Epithelial cell of alveolus of lung (primary cell): ENCODE measurements around the gene SUMF2. TPM values are rescaled to one million over a fixed set of nuclear protein-coding genes. Genes with fewer than 3 reads are reported as not detected.

Experiments used
- total RNA-seq: library from RNA; depleted of rRNA; stranded (reverse); fragments of >200 nt; gene quantifications from 2 replicates; pipeline ENCODE4 v1.2.1, GENCODE V29; 2015

The SUMF2 gene
- 129 and 198 TPM in 2 replicates for total RNA-seq

DNA sequence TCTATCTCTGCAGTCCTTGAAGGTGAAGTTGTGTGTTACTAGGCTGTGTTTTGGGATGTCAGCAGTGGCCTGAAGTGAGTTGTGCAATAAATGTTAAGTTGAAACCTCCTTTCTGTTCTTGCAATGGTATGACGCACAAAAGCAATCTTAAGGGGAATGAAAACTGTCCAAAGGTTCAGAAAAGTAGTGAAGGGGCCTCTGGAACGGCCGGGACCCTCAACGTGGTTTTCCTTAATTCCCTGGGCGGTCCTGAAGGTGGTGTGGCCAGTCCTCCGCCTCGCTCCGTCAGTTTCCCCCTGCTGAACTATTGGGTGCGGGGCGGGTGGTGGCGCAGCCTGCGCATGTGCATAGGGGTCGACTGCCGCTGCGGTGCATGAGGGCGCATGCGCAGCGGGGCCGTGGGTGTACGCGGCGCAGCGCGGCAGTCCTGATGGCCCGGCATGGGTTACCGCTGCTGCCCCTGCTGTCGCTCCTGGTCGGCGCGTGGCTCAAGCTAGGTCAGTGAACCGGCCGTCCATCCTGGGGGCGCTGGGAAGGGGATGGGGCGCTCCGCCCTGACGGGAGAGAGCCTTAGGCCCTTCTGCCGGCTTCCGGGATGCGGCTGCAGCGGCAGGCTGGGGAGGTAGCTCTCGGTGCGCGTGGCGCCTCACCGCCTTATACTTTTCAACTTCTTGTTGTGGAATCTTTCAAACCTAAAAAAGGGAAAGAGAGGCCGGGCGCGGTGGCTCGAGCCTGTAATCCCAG is at the start of gene SUMF2:
Gene SUMF2 (plus strand): TSS at position 405 of the 744 bp plus-strand sequence. CDS start 26 bp downstream, at position 431.

DNA sequence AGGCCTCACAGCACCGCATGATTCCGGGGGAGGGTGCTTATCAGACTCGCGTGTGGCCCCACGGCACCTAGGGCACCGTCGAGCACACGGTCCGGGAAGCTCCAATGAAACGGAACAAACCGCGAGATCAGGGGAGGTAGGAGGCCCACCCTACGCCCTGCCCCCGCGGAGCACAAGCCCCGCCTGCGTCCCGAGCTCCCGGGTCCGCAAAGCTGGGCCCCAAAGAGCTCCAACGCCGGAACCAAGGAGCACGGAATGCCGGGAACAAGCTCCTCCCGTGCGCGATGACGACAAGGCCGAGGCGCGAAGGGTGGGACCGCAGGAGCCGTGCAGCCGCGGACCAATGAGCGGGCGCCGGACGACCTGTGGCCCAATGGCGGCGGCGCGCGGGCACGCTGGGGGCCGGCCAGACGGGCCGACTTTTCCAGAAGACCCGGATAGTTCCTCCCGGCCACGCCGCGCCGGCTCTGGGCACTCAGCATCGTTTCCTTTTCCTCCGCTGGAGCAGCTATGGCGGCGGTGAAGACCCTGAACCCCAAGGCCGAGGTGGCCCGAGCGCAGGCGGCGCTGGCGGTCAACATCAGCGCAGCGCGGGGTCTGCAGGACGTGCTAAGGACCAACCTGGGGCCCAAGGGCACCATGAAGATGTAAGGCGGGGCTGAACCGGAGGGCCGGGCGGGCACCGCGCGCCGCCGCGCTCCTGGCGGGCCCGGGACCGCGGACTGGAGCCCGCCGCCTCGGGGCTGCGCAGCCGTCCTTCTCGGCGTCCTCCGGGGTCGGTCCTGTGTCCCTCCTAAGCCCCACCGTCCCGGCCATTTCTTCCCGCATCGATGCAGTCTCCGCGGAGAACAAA is 12.5 kb upstream of the SUMF2 start, which contains the start of the genes CCT6A and PSPH:
Gene CCT6A (plus strand): TSS at position 427 of the 853 bp plus-strand sequence. CDS start 84 bp downstream, at position 511.
Gene PSPH (minus strand): TSS at position 106 of the 853 bp plus-strand sequence. CDS start 30,232 bp downstream, outside the sequence.

DNA sequence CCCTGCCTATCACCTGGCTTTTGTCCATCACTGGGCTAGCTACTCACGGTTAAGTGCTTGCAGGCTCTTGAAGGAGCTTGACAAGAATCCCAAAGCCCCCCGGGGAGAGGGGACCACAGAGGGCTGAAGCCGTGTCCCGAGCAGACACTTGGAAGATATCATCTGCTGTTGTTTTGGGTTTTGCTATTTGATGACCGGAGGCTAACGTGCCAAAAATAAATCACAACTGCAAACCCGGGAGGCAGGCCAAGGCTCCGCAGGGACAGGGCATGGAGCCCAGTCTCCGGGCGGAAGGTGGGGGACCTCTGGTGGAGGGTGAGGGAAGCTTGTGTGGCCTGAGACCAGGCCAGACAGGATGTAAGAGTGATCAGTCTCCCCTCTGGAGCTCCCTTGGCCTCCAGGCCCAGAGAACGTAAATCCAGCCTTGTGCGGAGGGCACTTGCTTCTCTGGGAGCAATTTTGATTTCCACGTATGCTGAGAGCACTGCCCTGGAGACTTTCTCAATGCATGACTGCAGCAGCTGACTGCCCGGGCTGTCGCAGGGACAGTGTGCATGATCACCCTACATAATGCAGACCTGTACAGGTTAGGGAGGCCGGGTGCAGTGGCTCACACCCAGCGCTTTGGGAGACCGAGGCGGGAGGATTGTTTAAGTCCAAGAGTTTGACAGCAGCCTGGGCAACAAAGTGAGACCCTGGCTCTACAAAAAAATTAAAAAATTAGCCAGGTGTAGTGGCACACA is 28.9 kb downstream of the SUMF2 start, which contains the start of gene PHKG1:
Gene PHKG1 (minus strand): TSS at position 164 of the 743 bp plus-strand sequence. CDS start 4,011 bp downstream, outside the sequence.

DNA sequence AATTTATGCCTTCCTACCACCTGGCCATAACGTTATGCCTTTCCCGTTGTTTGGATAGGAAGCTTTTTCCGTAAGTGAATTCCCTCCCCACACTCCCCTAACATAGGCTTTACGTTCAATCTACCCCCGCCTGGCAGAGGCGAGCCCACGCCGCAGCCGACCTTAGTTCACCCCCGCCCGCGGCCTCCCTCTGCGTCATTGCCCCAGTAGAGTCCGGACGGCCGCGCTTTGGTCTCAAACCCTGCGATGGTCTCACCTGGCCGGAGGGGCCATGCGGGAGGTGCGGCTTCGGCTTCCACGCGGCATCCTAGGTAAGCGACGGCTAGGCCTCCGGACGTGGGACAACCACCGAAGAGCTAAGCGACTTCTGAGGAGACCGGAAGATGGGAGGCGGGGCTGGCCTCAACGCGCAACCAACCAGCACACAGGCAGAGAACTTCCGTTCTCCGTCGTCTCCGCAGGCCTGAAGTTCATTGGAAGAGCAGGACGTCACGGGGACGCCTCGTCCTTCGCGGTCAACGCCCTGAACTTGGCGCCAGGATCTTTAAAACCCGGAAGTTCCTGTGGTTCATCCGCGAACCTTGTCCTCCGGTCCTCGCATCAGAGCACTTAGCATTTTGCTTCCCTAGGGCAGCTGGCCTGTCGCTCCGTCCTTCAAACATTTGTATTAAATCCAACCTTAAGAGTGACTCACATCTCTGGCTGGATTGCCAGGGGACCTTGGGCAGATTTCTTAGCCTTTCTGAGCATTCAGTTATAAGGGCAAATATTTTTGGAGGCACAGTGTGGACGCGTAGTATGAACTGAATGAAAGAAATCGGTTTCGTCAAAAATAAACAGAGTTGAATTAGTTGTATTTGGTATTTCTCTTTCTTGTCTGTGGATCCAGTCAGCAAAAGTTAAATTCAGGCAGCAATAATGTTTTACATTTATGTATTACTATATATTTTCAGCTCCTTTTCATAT is 42.3 kb downstream of the SUMF2 start, which contains the start of gene CHCHD2:
Gene CHCHD2 (minus strand): TSS at position 369 of the 966 bp plus-strand sequence. CDS start 63 bp downstream, at position 306.

DNA sequence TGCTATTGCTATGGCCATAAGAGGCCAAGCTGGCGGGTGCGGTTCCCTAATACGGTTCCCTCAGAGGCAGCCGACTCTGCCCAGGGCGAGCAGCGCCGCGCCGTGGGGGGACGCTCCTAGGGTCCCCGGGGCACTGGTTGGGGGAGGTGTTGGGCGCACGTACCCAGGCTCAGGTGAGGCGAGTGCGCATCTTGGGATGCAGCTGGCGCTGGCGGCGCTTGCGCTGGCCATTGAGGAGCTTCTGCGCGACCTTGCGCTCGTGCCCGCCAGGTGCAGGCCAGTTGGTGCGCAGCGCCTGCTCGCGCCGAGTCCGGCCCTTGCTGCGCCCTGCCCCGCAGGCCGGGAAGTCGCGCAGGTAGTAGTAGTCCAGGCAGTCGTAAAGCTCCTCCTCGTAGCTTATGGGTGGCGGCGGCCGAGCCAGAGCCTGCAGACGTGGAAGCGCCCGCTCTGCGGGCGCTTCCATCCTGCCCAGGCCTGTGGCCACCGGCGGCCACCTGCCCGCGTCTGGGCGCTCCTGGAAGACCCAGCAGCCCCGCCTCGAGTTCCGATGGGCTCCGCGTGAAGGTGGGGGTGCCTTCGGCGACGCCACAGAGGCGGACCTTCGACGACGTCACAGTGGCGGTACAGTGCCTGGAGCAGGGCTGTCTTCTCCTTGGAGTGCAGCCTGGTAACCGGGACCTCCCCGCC is 51.9 kb downstream of the SUMF2 start, which contains the start of gene NUPR2:
Gene NUPR2 (minus strand): TSS at position 566 of the 687 bp plus-strand sequence. CDS start 103 bp downstream, at position 463.

Other genes with a start within 250 kb of the SUMF2 start
- not detected in 2 replicates for gene SEPTIN14, start 201.5 kb upstream of the SUMF2 start, total RNA-seq
- 0.78 and 6.5 TPM in 2 replicates for gene ZNF713, start 176.8 kb upstream of the SUMF2 start, total RNA-seq
- gene MRPS17, start 112.4 kb upstream of the SUMF2 start, total RNA-seq = 11.4 and 14.5 TPM in 2 replicates
- gene NIPSNAP2, start 99.7 kb upstream of the SUMF2 start, total RNA-seq = 50.3 and 77.5 TPM in 2 replicates
- 39.7 and 83.4 TPM in 2 replicates for gene PSPH, start 12.8 kb upstream of the SUMF2 start, total RNA-seq
- 120 and 164 TPM in 2 replicates for gene CCT6A, start 12.5 kb upstream of the SUMF2 start, total RNA-seq
- 0.08 TPM in 1 of 2 replicates, not detected in the other for gene PHKG1, start 28.7 kb downstream of the SUMF2 start, total RNA-seq
- gene CHCHD2, start 42.2 kb downstream of the SUMF2 start, total RNA-seq = 365 and 701 TPM in 2 replicates
- not detected in 2 replicates for gene NUPR2, start 52.1 kb downstream of the SUMF2 start, total RNA-seq